Large intestine (tissue), 3 donors: ENCODE measurements around the gene RNF152. TPM values are rescaled to one million over a fixed set of nuclear protein-coding genes. Genes with fewer than 3 reads are reported as not detected.
A peak's percentile ranks its signal among the peaks of the same experiment; 100 is the strongest.

ENCODE experiments used
- DNase-seq, 2 donors: peaks; one replicate each; pipeline versions ENCODE4 v3.0.0 to v3.0.0-alpha.2; 2013
- H3K27ac ChIP-seq: one replicate; pipeline ENCODE4 v1.5.1; 2013; ENCODE audit warnings: low read length
- H3K27me3 ChIP-seq: 2 replicates; pipeline ENCODE4 v1.6.1; 2013; ENCODE audit warnings: low read length; ENCODE audit not compliant: control insufficient read depth, insufficient read depth
- H3K36me3 ChIP-seq: 2 replicates; pipeline ENCODE4 v1.6.1; 2013; ENCODE audit warnings: low read length; ENCODE audit not compliant: control insufficient read depth, insufficient read depth
- H3K4me1 ChIP-seq: one replicate; pipeline ENCODE4 v1.6.1; 2013; ENCODE audit warnings: low read length; ENCODE audit not compliant: control insufficient read depth, insufficient read depth
- H3K4me3 ChIP-seq: one replicate; pipeline ENCODE4 v1.5.1; 2013; ENCODE audit warnings: low read length
- H3K9me3 ChIP-seq: one replicate; pipeline ENCODE4 v1.6.1; 2013; ENCODE audit warnings: mild to moderate bottlenecking, low read depth, low read length, moderate library complexity; ENCODE audit not compliant: control insufficient read depth
- WGBS: methylation state at CpG from one replicate; pipeline ENCODE4 v1.1.5; 2013; ENCODE audit warnings: low lambda C conversion rate; ENCODE audit not compliant: insufficient coverage; 5-methylcytosine and 5-hydroxymethylcytosine counted together
- polyA plus RNA-seq: library from polyadenylated mRNA; unstranded; fragments of 120-200 nt; gene quantifications from one replicate; pipeline ENCODE4 v1.2.1, GENCODE V29; 2013

RNF152 gene
- polyA plus RNA-seq, 1 donor = 3.2 TPM

DNA sequence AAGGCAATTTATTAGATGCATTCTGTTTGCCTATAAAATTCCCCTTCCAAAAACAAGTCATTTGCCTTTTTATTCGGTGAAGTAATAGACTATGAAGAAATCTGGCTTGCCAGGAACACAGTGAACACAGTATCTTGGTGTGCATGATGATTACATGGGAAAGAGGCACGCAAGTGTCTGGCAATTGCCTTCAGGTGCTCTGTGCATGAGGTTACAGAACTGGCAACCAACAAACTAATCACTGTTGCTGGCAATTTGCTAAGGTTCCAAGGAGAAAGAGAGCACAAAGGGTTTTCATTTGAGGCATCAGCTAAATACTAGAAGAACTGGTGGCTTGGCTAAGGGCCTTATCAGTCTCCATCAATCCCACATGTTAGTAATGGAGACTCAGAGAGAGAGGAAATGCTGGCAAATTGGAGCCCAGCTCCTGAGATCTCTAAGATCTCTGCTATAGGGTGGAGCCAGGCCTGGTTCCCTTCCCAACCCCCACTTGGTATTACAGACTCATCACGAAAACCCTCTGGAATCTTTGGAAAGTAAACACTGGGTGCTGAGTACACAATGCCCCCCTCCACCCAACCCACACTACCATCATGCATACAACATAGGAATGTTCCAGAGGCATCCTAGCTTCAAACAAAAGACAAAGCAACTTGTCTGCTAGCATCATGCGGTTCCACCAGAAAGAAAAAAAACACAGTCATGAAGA is 10.4 kb downstream of the RNF152 start:
- Histone ChIP-seq H3K36me3 (no peaks in the 10 kb centered on the region), H3K4me1 (no peaks in the 10 kb centered on the region), H3K9me3 (no peaks in the 10 kb centered on the region), H3K27ac (no peak overlapping the region), H3K27me3 (no peaks in the 10 kb centered on the region), H3K4me3 (no peak overlapping the region)
- 80% methylated on average over 1 of the region's 4 CpGs for WGBS
- DNase-seq = no peak

- Histone ChIP-seq H3K27ac (no peak overlapping the region), H3K4me1 (no peaks in the 10 kb centered on the region), H3K27me3 (no peaks in the 10 kb centered on the region), H3K36me3 (no peaks in the 10 kb centered on the region), H3K9me3 (no peaks in the 10 kb centered on the region), H3K4me3 (no peak overlapping the region)
- WGBS = no CpG with 5 or more reads among the region's 4 CpGs
- DNase-seq = no peak
These were observed 15.9 kb downstream of the RNF152 start for GRCh38 chr18:61876899-61877298.

DNA sequence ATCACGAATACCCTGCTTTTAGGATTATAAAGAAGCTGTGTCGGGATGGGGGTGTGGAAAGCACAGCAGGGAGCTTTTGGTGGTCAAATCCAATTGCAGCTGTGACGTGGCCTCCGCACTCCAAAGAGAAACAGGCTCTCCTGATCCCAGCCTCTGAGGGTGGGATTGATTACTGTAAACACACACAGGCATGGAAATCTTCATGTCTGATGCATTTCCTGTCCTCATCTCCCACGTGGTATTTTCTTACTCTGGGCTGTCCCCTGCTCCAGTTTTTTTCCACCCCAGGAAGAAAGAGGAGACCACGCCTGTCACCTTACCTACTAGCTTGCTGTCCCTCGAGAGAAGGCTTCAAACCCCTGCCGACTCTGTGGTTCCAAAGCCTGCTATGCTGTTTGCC is 22.7 kb downstream of the RNF152 start:
- Histone ChIP-seq H3K4me3 (no peak overlapping the region), H3K36me3 (no peaks in the 10 kb centered on the region), H3K4me1 (no peaks in the 10 kb centered on the region), H3K9me3 (no peaks in the 10 kb centered on the region), H3K27me3 (no peaks in the 10 kb centered on the region), H3K27ac (no peak overlapping the region)
- peak in 1 of 2 donors; percentile 41 for DNase-seq
- WGBS = 50% methylated on average over 2 of the region's 8 CpGs

- DNase-seq = peak in 1 of 2 donors; percentile 10
- Histone ChIP-seq H3K27ac (no peak overlapping the region), H3K36me3 (no peaks in the 10 kb centered on the region), H3K9me3 (no peaks in the 10 kb centered on the region), H3K4me1 (no peaks in the 10 kb centered on the region), H3K27me3 (no peaks in the 10 kb centered on the region), H3K4me3 (no peak overlapping the region)
- 57% methylated on average over 1 of the region's 4 CpGs for WGBS
These were observed 23.2 kb downstream of the RNF152 start for GRCh38 chr18:61869636-61870035.

DNA sequence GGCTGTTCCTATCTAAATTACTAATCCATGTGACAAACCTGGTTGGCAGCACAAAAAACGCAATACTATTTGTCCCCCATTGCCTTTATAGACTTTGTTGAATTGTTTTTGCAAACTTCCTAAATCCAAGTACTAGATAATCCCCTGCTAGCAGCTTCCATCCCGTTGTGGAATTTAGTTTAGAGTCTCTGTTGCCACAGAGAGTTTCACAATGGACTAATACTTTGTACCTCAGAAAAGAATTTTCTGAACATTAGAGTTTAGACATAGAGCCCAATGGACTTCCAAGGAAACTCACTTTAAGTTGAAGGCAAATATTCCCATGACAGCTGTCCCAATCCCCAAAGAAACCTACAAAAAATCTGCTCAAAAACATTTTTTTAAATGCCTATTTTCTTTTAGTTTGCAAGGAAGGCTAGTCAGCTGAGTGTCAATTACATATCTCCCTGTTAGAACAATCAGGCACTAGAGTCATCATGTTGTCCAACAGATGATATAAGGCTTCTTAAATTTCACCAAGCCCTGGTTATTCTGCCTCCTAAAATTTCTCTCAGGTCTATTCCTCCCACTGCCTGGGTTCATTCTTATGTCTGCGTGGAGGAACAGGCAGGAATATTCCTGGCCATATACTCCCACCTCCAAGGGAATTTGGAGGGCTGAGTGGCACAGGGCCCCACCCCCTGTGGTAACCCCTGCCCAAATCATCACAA is 27.2 kb downstream of the RNF152 start:
- H3K9me3 ChIP-seq = no peaks in the 10 kb centered on the region
- no peaks in the 10 kb centered on the region for H3K27me3 ChIP-seq
- H3K4me3 ChIP-seq = no peak overlapping the region
- H3K4me1 ChIP-seq = no peaks in the 10 kb centered on the region
- WGBS = no CpG with 5 or more reads among the region's 3 CpGs
- H3K36me3 ChIP-seq = peaks cover 3% of the 10 kb centered on the region
- H3K27ac ChIP-seq = no peak overlapping the region
- DNase-seq = no peak

DNA sequence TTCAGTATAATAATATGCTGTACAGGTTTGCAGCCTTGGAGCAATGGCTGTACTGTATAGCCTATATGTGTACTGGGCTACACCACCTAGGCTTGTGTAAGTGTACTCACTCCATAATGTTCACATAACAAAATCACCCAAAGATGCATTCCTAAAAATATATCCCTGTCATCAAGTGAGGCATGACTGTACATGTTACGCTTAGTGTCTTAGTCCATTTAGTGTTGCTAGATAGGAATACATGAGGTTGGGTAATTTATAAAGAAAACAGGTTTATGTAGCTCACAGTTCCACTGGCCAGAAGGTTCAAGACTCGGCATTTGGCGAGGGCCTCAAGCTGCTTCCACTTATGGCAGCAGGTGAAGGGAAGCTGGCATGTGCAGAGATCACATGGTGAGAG is 31.4 kb downstream of the RNF152 start:
- no peak overlapping the region for H3K27ac ChIP-seq
- H3K4me1 ChIP-seq = no peaks in the 10 kb centered on the region
- no CpG with 5 or more reads among the region's 3 CpGs for WGBS
- peaks cover 6% of the 10 kb centered on the region for H3K36me3 ChIP-seq
- no peak overlapping the region for H3K4me3 ChIP-seq
- DNase-seq = no peak
- H3K27me3 ChIP-seq = no peaks in the 10 kb centered on the region
- H3K9me3 ChIP-seq = no peaks in the 10 kb centered on the region

GRCh38 chr18:61860302-61860701 is 32.5 kb downstream of the RNF152 start:
- H3K9me3 ChIP-seq = no peaks in the 10 kb centered on the region
- H3K36me3 ChIP-seq = peaks cover 6% of the 10 kb centered on the region
- WGBS = no CpG with 5 or more reads among the region's 6 CpGs
- H3K4me1 ChIP-seq = no peaks in the 10 kb centered on the region
- no peak for DNase-seq
- H3K27me3 ChIP-seq = no peaks in the 10 kb centered on the region
- no peak overlapping the region for H3K27ac ChIP-seq
- no peak overlapping the region for H3K4me3 ChIP-seq

GRCh38 chr18:61859113-61859512 is 33.7 kb downstream of the RNF152 start:
- Histone ChIP-seq H3K27ac (no peak overlapping the region), H3K9me3 (no peaks in the 10 kb centered on the region), H3K4me3 (no peak overlapping the region), H3K4me1 (no peaks in the 10 kb centered on the region), H3K27me3 (no peaks in the 10 kb centered on the region), H3K36me3 (peaks cover 6% of the 10 kb centered on the region)
- DNase-seq = no peak
- WGBS = 100% methylated on average over 1 of the region's 9 CpGs

DNA sequence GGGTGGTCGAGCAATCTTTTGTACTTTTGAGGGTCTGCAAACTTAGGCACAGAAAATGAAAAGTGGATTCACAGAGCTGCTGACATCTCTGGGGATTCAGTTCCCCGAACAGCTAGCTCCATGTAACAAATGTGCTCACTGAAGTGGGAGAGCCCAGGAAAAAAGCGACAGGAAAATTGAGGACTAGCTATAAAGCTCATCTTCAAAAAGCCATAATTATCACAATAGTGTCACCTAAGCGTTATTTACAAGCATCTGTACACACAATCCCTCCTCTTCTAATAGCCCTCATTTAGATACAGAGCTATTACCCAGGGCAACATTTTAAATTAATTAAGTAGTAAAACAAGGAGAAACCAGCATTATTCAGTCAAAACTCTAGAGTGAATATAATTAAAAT is 36.1 kb downstream of the RNF152 start:
- Histone ChIP-seq H3K36me3 (peaks cover 3% of the 10 kb centered on the region), H3K27me3 (no peaks in the 10 kb centered on the region), H3K4me1 (no peaks in the 10 kb centered on the region), H3K9me3 (no peaks in the 10 kb centered on the region), H3K27ac (no peak overlapping the region), H3K4me3 (no peak overlapping the region)
- DNase-seq = no peak
- WGBS = 60% methylated on average over 1 of the region's 4 CpGs

DNA sequence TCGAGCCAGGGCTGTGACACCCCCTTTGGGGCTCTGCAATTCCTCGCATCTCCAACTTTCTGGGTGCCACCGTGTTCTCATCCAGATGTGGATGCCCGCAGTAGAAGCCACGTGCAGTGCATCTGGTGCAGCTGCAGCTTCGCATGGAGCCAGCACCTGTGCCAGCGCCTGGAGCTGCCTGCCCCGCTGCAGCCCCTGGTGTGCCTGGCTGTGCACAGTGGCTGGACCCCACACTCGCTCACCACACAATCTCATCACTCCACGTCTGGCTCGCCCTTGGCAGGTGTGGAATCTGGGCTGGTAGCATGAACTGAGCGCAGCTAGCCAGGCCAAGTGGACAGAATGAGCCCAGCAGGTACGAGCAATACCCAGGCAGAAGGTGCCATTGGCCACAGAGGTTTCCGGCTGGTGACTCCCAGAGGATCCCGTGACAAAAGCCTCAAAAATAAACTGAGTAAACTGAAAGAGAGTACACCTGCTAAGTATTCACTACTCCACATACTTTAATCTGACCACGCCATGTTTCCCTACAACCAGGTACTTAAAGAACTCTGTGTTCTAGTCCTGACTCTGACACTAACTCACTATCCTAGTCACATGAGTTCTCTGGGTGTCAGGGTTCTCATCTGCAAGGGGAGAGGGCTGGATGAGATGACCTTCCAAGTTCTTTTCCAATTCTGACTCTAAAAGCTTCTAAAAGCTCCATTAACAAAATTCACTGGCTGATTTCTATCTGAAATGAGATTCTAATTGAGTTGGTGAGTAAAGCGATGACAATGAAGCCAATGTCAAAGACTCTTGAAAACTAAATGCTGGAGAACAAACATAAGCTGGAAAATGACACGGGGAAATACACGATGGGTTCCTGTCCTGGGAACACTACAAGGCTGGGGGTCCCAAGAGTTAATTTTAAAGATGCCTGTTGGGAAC is 37.1 kb downstream of the RNF152 start:
- no peak overlapping the region for H3K27ac ChIP-seq
- H3K4me3 ChIP-seq = no peak overlapping the region
- H3K4me1 ChIP-seq = no peaks in the 10 kb centered on the region
- peaks cover 3% of the 10 kb centered on the region for H3K36me3 ChIP-seq
- H3K9me3 ChIP-seq = no peaks in the 10 kb centered on the region
- 94% methylated on average over 2 of the region's 19 CpGs for WGBS
- no peak for DNase-seq
- H3K27me3 ChIP-seq = no peaks in the 10 kb centered on the region
